Liver (tissue), 9 donors: Measurements from ENCODE around the gene KIF4A. TPM values are rescaled to one million over a fixed set of nuclear protein-coding genes. Genes with fewer than 3 reads are reported as not detected.

ENCODE experiments used
- DNase-seq: peaks from one replicate; pipeline ENCODE4 v3.0.0-alpha.2; 2017; ENCODE audit warnings: low spot score
- H3K27ac ChIP-seq, 2 donors: one replicate each; pipeline ENCODE4 v1.7.0; 2013; ENCODE audit warnings: inconsistent platforms in 2 of 2, low read length in 2 of 2, control low read depth in 1 of 2, low read depth in 1 of 2, mild to moderate bottlenecking in 1 of 2
- H3K27me3 ChIP-seq, 4 donors: one replicate each; pipeline versions ENCODE4 v1.6.1 to v1.7.0; 2013; ENCODE audit warnings: low read length in 3 of 4, inconsistent platforms in 1 of 4, mild to moderate bottlenecking in 1 of 4, moderate library complexity in 1 of 4; ENCODE audit not compliant: control insufficient read depth in 4 of 4, insufficient read depth in 4 of 4
- H3K36me3 ChIP-seq, 4 donors: one replicate each; pipeline versions ENCODE4 v1.6.1 to v1.7.0; 2013; ENCODE audit warnings: low read length in 3 of 4, mild to moderate bottlenecking in 3 of 4, low read depth in 1 of 4, moderate library complexity in 1 of 4; ENCODE audit not compliant: control insufficient read depth in 4 of 4, insufficient read depth in 3 of 4
- H3K4me1 ChIP-seq, 4 donors: one replicate each; pipeline versions ENCODE4 v1.6.1 to v1.7.0; 2013; ENCODE audit warnings: low read length in 3 of 4, mild to moderate bottlenecking in 3 of 4, moderate library complexity in 1 of 4; ENCODE audit not compliant: control insufficient read depth in 4 of 4, insufficient read depth in 4 of 4
- H3K4me3 ChIP-seq, 3 donors: one replicate each; pipeline versions ENCODE4 v1.6.1 to v1.7.0; 2013; ENCODE audit warnings: low read length in 3 of 3, control low read depth in 1 of 3, low read depth in 1 of 3, mild to moderate bottlenecking in 1 of 3
- H3K9ac ChIP-seq, 2 donors: one replicate each; pipeline ENCODE4 v1.7.0; 2013; ENCODE audit warnings: low read length in 2 of 2, mild to moderate bottlenecking in 2 of 2, moderate library complexity in 2 of 2, control low read depth in 1 of 2, low read depth in 1 of 2
- H3K9me3 ChIP-seq, 4 donors: one replicate each; pipeline versions ENCODE4 v1.6.1 to v1.7.0; 2013; ENCODE audit warnings: low read length in 3 of 4; ENCODE audit not compliant: control insufficient read depth in 4 of 4
- CTCF ChIP-seq: fragments of 150-350 bp; IDR thresholded peaks from 2 replicates; pipeline ENCODE4 v1.5.1; 2017; ENCODE audit warnings: improper control_type of control experiment, low read depth, low read length; ENCODE audit not compliant: missing input control
- EGR1 ChIP-seq, 2 donors: IDR thresholded peaks; 2 replicates each; pipeline ENCODE4 v1.6.1; 2016 to 2018; ENCODE audit warnings: antibody characterized with exemption in 2 of 2, low read depth in 2 of 2
- FOXA1 ChIP-seq: IDR thresholded peaks from 2 replicates; pipeline ENCODE4 v1.6.1; 2016; ENCODE audit warnings: antibody characterized with exemption
- FOXA2 ChIP-seq: IDR thresholded peaks from 2 replicates; pipeline ENCODE4 v1.6.1; 2016; ENCODE audit warnings: antibody characterized with exemption
- GABPA ChIP-seq, 2 donors: IDR thresholded peaks in 1 of 2; conservative IDR thresholded peaks in 1 of 2; 2 replicates each; pipeline ENCODE4 v1.6.1; 2016; ENCODE audit warnings: antibody characterized with exemption in 2 of 2, mild to moderate bottlenecking in 1 of 2, moderate library complexity in 1 of 2
- HNF4A ChIP-seq, 2 donors: conservative IDR thresholded peaks; 2 replicates each; pipeline ENCODE4 v1.6.1; 2016; ENCODE audit warnings: antibody characterized with exemption in 2 of 2, mild to moderate bottlenecking in 2 of 2
- HNF4G ChIP-seq: IDR thresholded peaks from 2 replicates; pipeline ENCODE4 v1.6.1; 2016; ENCODE audit warnings: antibody characterized with exemption
- JUND ChIP-seq, 2 donors: IDR thresholded peaks; 2 replicates each; pipeline ENCODE4 v1.6.1; 2016; ENCODE audit warnings: antibody characterized with exemption in 2 of 2
- MAX ChIP-seq: IDR thresholded peaks from 2 replicates; pipeline ENCODE4 v1.6.1; 2016; ENCODE audit warnings: antibody characterized with exemption
- NR2F2 ChIP-seq: IDR thresholded peaks from 2 replicates; pipeline ENCODE4 v1.6.1; 2016; ENCODE audit warnings: antibody characterized with exemption
- RAD21 ChIP-seq, 2 donors: IDR thresholded peaks; 2 replicates each; pipeline ENCODE4 v1.6.1; 2016; ENCODE audit warnings: antibody characterized with exemption in 2 of 2, mild to moderate bottlenecking in 2 of 2
- RXRA ChIP-seq, 2 donors: IDR thresholded peaks; 2 replicates each; pipeline ENCODE4 v1.6.1; 2017 to 2018; ENCODE audit warnings: antibody characterized with exemption in 2 of 2, mild to moderate bottlenecking in 1 of 2
- SP1 ChIP-seq: IDR thresholded peaks from 2 replicates; pipeline ENCODE4 v1.6.1; 2018; ENCODE audit warnings: antibody characterized with exemption, mild to moderate bottlenecking
- TAF1 ChIP-seq: conservative IDR thresholded peaks from 2 replicates; pipeline ENCODE4 v1.6.1; 2016; ENCODE audit warnings: antibody characterized with exemption, mild to moderate bottlenecking
- YY1 ChIP-seq: IDR thresholded peaks from 2 replicates; pipeline ENCODE4 v1.6.1; 2016; ENCODE audit warnings: antibody characterized with exemption, mild to moderate bottlenecking
- WGBS: extraction: QIAGEN DNeasy Blood & Tissue Kit; methylation state at CpG from one replicate; pipeline ENCODE4 v1.1.7; 2013; 5-methylcytosine and 5-hydroxymethylcytosine counted together
- polyA plus RNA-seq, 2 donors: library from polyadenylated mRNA; stranded (reverse) in 1 of 2; unstranded in 1 of 2; fragments of 200-250 nt in 1 of 2; fragments of >200 nt in 1 of 2; fragmentation: Nextera tagmentation in 1 of 2; extraction: Ambion mirVana in 1 of 2; gene quantifications; one replicate each; pipeline versions ENCODE4 v1.2.1 to v1.2.3, GENCODE V29; 2013 to 2015
- total RNA-seq, 2 donors: library from RNA; depleted of rRNA; stranded (reverse); fragments of >200 nt; gene quantifications; one replicate each; pipeline ENCODE4 v1.2.3, GENCODE V29; 2014
- TF ChIP-seq, protein P1 (sequence below): IDR thresholded peaks from 2 replicates; pipeline ENCODE4 v1.6.1; 2016; ENCODE audit warnings: antibody characterized with exemption
- TF ChIP-seq, protein P2 (sequence below): IDR thresholded peaks from 2 replicates; pipeline ENCODE4 v1.6.1; 2016; ENCODE audit warnings: antibody characterized with exemption
- TF ChIP-seq, protein P3 (sequence below): IDR thresholded peaks from 2 replicates; pipeline ENCODE4 v1.6.1; 2016; ENCODE audit warnings: antibody characterized with exemption, mild to moderate bottlenecking
- donor health status: healthy.
- donor health status: healthy.
- donor health status: healthy.
- donor health status: healthy.
- donor health status: healthy.

KIF4A gene
- total and polyA plus RNA-seq, 4 donors, result under 0.01 to 17.3 (median 0.50) TPM

DNA sequence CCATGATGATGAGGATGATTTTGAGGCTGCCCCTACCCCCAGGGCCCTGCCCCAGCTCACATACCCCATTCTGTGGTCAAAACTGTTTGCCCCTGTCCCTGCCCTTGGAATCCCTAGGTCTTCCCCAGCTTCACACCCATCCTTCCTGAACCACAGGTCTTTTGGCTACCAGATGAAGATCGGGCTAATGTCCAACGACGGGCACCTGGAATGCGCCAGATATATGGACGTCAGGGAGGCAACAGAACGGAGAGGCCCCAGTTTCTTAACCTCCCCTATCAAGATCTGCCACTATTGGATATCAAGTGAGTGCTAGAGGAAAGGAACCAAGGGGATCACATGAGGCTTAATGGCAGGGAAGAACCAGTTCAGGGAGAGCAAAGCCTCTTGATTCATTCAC, 139.9 kb downstream of the KIF4A start:
- Histone ChIP-seq H3K27me3 (no peaks in the 10 kb centered on the region), H3K4me1 (peaks cover 1 to 3% (median 2%) of the 10 kb centered on the region in 4 donors), H3K27ac (no peak overlapping the region), H3K9me3 (no peaks in the 10 kb centered on the region), H3K9ac (no peak overlapping the region), H3K36me3 (no peaks in the 10 kb centered on the region), H3K4me3 (no peak overlapping the region)
- WGBS, result 92% methylated on average over 6 of the region's 6 CpGs
- TF ChIP-seq MAX (no peak), EGR1 (IDR thresholded peaks at IDR 0.05; ENCODE audit: low read depth in 2 of 2) (no peak), GABPA (IDR thresholded peaks at IDR 0.05 in 1 of 2, conservative IDR thresholded peaks at IDR 0.05 in 1 of 2) (no peak), FOXA1 (no peak), SP1 (no peak), HNF4A (conservative IDR thresholded peaks at IDR 0.05) (no peak), RXRA (IDR thresholded peaks at IDR 0.05) (no peak), NR2F2 (no peak), RAD21 (IDR thresholded peaks at IDR 0.05) (no peak), TAF1 (no peak), JUND (IDR thresholded peaks at IDR 0.05) (no peak), FOXA2 (no peak), HNF4G (no peak)
- TF ChIP-seq, protein P1, sequence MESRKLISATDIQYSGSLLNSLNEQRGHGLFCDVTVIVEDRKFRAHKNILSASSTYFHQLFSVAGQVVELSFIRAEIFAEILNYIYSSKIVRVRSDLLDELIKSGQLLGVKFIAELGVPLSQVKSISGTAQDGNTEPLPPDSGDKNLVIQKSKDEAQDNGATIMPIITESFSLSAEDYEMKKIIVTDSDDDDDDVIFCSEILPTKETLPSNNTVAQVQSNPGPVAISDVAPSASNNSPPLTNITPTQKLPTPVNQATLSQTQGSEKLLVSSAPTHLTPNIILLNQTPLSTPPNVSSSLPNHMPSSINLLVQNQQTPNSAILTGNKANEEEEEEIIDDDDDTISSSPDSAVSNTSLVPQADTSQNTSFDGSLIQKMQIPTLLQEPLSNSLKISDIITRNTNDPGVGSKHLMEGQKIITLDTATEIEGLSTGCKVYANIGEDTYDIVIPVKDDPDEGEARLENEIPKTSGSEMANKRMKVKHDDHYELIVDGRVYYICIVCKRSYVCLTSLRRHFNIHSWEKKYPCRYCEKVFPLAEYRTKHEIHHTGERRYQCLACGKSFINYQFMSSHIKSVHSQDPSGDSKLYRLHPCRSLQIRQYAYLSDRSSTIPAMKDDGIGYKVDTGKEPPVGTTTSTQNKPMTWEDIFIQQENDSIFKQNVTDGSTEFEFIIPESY, result no peak
- TF ChIP-seq, protein P2, sequence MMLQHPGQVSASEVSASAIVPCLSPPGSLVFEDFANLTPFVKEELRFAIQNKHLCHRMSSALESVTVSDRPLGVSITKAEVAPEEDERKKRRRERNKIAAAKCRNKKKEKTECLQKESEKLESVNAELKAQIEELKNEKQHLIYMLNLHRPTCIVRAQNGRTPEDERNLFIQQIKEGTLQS, result no peak
- TF ChIP-seq, protein P3, sequence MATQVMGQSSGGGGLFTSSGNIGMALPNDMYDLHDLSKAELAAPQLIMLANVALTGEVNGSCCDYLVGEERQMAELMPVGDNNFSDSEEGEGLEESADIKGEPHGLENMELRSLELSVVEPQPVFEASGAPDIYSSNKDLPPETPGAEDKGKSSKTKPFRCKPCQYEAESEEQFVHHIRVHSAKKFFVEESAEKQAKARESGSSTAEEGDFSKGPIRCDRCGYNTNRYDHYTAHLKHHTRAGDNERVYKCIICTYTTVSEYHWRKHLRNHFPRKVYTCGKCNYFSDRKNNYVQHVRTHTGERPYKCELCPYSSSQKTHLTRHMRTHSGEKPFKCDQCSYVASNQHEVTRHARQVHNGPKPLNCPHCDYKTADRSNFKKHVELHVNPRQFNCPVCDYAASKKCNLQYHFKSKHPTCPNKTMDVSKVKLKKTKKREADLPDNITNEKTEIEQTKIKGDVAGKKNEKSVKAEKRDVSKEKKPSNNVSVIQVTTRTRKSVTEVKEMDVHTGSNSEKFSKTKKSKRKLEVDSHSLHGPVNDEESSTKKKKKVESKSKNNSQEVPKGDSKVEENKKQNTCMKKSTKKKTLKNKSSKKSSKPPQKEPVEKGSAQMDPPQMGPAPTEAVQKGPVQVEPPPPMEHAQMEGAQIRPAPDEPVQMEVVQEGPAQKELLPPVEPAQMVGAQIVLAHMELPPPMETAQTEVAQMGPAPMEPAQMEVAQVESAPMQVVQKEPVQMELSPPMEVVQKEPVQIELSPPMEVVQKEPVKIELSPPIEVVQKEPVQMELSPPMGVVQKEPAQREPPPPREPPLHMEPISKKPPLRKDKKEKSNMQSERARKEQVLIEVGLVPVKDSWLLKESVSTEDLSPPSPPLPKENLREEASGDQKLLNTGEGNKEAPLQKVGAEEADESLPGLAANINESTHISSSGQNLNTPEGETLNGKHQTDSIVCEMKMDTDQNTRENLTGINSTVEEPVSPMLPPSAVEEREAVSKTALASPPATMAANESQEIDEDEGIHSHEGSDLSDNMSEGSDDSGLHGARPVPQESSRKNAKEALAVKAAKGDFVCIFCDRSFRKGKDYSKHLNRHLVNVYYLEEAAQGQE, result no peak
- DNase-seq, result no peak

DNA sequence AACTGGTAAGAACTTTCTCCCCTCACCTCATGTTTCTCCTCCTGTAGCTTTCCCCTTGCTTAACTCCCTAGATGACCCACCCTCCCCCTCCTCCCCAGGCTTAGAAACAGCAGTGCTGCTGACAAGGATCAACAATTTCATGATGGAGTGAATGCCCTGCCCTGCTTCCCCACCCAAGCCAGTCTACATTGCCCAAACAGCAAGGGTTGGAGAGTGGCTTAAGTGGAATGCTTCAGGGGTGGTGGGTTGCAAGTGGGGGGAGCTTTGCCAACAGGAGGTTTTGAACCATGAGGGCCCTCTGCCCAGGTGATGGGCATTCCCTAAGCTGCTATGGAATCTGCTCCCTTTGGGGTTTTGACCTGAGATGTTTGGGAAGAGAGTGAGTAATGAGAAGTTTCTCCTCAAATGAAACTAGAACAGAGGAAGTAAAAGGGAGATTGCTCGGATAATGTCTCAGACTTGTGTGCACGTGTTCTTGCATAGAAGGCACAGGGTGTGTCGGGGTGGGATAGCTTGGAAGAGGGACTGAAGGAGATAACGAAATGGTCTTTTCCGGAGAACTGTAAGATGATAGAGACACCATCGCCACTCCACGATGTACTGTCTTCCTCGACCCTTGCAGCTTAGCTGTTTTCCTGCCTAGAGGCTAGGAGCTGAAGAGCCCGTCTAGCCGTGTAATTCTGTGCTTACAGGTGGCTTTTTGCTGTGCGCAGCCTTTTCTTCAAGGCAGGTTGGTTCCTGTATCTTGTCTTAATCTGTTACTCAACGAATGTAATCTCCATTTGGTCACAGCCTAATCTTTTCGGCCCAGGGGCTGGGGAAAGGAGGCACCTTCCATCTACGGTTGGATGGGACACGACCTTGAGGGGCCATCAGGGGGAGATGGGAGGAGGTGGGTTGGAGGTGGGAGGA, 143.3 kb downstream of the KIF4A start:
- H3K9me3 ChIP-seq, result no peaks in the 10 kb centered on the region
- no peak for DNase-seq
- peaks cover 2 to 5% (median 3%) of the 10 kb centered on the region in 4 donors for H3K4me1 ChIP-seq
- H3K36me3 ChIP-seq, result no peaks in the 10 kb centered on the region
- H3K27ac ChIP-seq, result no peak overlapping the region
- H3K9ac ChIP-seq, result no peak overlapping the region
- peak overlapping the region in 1 of 3 donors; percentile 42 for H3K4me3 ChIP-seq
- H3K27me3 ChIP-seq, result no peaks in the 10 kb centered on the region
- 65% methylated on average over 15 of the region's 15 CpGs for WGBS
- TF ChIP-seq TAF1 (no peak), FOXA1 (no peak), EGR1 (IDR thresholded peaks at IDR 0.05; ENCODE audit: low read depth in 2 of 2) (no peak), NR2F2 (no peak), YY1 (no peak), HNF4G (no peak), SP1 (no peak), HNF4A (conservative IDR thresholded peaks at IDR 0.05) (no peak), GABPA (IDR thresholded peaks at IDR 0.05 in 1 of 2, conservative IDR thresholded peaks at IDR 0.05 in 1 of 2) (no peak), JUND (IDR thresholded peaks at IDR 0.05) (no peak), RAD21 (IDR thresholded peaks at IDR 0.05) (no peak), CTCF (no peak), MAX (no peak)
- TF ChIP-seq, protein P3, result no peak
